ENCODE measurements around the gene OR6B1. TPM values are rescaled to one million over a fixed set of nuclear protein-coding genes. Genes with fewer than 3 reads are reported as not detected.

OR6B1 gene
- total RNA-seq, 6 experiments from 2014 or later, result not detected

GRCh38 chr7:144028547-144028946 lies 28.4 kb downstream of the OR6B1 start:
- Mint-ChIP-seq H3K9me3 (no peaks in the 10 kb centered on the region; the same call in 1 of the 2 replicates), H3K36me3 (ENCODE audit: low read depth) (no peaks in the 10 kb centered on the region), H3K27me3 (ENCODE audit: insufficient read depth) (no peaks in the 10 kb centered on the region), H3K4me3 (no peak overlapping the region), H3K27ac (no peak overlapping the region), H3K4me1 (ENCODE audit: low read depth) (no peaks in the 10 kb centered on the region; the same call in 1 of the 2 replicates)
- DNase-seq, result no peak
- no peak for TF ChIP-seq CTCF (IDR thresholded peaks at IDR 0.05)

GRCh38 chr7:144032516-144032915 lies 32.4 kb downstream of the OR6B1 start:
- no peak for TF ChIP-seq CTCF (IDR thresholded peaks at IDR 0.05)
- Mint-ChIP-seq H3K4me1 (ENCODE audit: low read depth) (peaks cover 7% of the 10 kb centered on the region; the same call in 1 of the 2 replicates), H3K4me3 (no peak overlapping the region), H3K27me3 (ENCODE audit: insufficient read depth) (no peaks in the 10 kb centered on the region; the same call in 1 of the 2 replicates), H3K36me3 (ENCODE audit: low read depth) (no peaks in the 10 kb centered on the region), H3K9me3 (peaks cover 4% of the 10 kb centered on the region; the same call in 1 of the 2 replicates), H3K27ac (no peak overlapping the region)
- DNase-seq, result no peak

- Mint-ChIP-seq H3K27me3 (ENCODE audit: insufficient read depth) (peaks cover 2% of the 10 kb centered on the region; the same call in 1 of the 2 replicates), H3K9me3 (peaks cover 4% of the 10 kb centered on the region; the same call in 1 of the 2 replicates), H3K36me3 (ENCODE audit: low read depth) (no peaks in the 10 kb centered on the region), H3K4me3 (no peak overlapping the region), H3K27ac (no peak overlapping the region), H3K4me1 (ENCODE audit: low read depth) (peaks cover 7% of the 10 kb centered on the region; the same call in 1 of the 2 replicates)
- TF ChIP-seq CTCF (IDR thresholded peaks at IDR 0.05), result no peak
- no peak for DNase-seq
Measured at GRCh38 chr7:144032985-144033709, 33.0 kb downstream of the OR6B1 start.

GRCh38 chr7:144035385-144035784 lies 35.3 kb downstream of the OR6B1 start:
- Mint-ChIP-seq H3K36me3 (ENCODE audit: low read depth) (no peaks in the 10 kb centered on the region), H3K27me3 (ENCODE audit: insufficient read depth) (peaks cover 2% of the 10 kb centered on the region; the same call in 1 of the 2 replicates), H3K4me3 (no peak overlapping the region), H3K9me3 (peaks cover 4% of the 10 kb centered on the region; the same call in 1 of the 2 replicates), H3K4me1 (ENCODE audit: low read depth) (peaks cover 7% of the 10 kb centered on the region; the same call in 1 of the 2 replicates), H3K27ac (no peak overlapping the region)
- no peak for DNase-seq
- TF ChIP-seq CTCF (IDR thresholded peaks at IDR 0.05), result no peak

GRCh38 chr7:144036302-144036885 lies 36.3 kb downstream of the OR6B1 start:
- DNase-seq, result no peak
- H3K27ac Mint-ChIP-seq, result no peak overlapping the region
- no peak for TF ChIP-seq CTCF (IDR thresholded peaks at IDR 0.05)

More at GRCh38 chr7:144036302-144036885, 36.3 kb downstream of the OR6B1 start:
- H3K36me3 Mint-ChIP-seq (ENCODE audit: low read depth), result no peaks in the 10 kb centered on the region
- H3K9me3 Mint-ChIP-seq, result peaks cover 4% of the 10 kb centered on the region; the same call in 1 of the 2 replicates
- peaks cover 7% of the 10 kb centered on the region; the same call in 1 of the 2 replicates for H3K4me1 Mint-ChIP-seq (ENCODE audit: low read depth)
- peaks cover 2% of the 10 kb centered on the region; the same call in 1 of the 2 replicates for H3K27me3 Mint-ChIP-seq (ENCODE audit: insufficient read depth)
- no peak overlapping the region for H3K4me3 Mint-ChIP-seq

Data from HFFc6 (cell line).